NCI-H345 (cell line): ENCODE results near the gene DNASE1L2.
"Not testable (repeated sequence)": the region's sequence is repeated elsewhere in the genome, so short reads cannot be mapped to it uniquely, and the experiment has no call there.

Experiments
- DNase-seq: peaks from one replicate; lab custom pipeline; 2025; lab: John Stamatoyannopoulos, UW

Gene DNASE1L2

DNA sequence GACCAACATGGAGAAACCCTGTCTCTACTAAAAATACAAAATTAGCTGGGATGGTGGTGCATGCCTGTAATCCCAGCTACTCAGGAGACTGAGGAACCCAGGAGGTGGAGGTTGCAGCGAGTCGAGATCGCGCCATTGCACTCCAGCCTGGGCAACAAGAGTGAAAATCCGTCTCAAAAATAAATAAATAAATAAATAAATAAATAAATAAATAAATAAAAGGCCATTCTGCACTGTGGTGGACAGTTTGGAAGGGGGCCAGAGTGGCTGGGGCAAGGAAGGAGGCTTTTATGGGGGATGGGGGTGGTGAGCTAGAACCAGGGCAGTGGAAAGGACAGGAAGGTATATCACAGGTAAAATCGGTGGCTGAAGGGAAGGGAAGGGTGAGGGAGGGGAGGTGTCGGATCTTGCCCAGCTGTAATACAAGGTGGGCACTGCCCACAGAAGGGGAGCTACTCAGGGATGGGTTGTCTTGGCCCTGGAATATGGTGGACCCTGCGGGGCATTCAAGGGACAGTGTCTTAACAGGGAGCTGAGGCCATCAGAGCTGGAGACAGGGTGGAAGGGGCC, 33.0 kb upstream of the DNASE1L2 start:
- DNase-seq, result not testable (repeated sequence)

DNA sequence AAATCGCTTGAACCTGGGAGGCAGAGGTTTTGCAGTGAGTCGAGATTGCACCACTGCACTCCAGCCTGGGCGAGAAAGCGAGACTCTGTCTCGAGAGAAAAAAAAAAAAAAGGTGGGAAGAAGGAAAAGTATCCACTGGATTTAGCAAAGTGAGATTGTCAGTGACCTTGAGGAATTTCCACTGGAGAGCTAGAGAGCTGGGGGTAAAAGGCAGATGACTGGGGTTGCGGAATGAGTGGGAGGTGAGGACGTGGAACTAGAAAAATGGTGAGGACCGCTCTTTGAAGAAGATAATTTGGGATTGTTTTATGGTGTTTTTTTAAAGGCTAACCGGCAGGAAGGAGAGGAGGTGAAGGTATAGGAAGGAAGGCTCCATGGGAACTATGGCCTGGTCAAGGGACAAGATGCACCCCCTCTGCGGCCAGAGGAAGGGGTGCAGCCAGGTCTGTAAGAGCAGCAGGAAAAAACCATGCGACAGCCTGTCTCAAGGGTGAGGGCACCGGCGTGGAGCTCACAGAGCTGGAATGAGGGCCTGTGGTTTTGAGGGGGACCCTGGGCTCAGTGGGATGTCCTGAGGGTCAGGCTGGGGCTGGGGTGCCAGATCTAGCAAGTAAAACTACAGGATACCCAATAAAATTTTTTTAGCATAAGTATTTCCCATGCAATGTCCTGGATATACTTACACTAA, 31.7 kb upstream of the DNASE1L2 start:
- no peak for DNase-seq

DNA sequence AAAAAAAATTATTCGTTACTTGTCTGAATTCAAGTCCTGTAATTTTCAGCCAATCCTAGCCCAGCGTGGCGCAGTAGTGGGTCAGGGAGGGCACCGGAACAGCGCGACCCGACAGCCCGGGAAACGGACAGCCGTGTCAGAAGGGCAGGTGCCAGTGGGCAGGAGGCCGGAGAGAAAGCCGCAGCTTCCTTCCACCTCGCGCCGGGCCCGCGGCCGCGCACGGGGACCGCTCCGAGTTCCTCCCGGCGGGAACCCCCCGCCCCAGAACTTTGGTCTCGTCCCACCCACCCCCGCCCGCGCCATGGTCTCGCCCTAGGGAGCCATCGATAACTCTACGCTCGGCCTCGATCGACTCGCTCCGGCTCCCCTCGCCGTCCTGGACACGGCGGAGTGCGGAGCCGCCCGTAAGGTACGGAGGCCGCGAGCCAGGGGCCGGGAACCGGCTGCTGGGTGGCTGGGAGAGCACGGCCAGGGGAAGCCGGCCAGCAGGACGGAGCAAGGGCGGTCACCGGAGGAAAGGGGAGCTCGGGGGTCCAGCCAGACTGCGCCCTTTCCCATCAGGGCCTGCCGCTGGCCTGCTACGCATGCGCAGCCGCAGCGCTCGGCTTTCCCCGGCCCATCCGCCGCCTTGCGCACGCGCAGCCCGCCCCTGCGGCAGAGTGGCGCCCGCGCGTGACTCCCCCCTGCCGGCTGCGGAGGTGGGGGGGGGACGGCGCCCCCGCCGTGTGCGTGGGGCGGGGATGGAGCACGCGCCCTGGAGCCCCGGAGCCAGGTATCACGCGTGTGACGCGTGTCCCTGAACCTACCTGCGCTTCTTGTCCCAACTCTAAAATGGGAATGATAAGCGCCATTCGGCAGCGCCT, 30.9 kb upstream of the DNASE1L2 start, which contains the start of gene MLST8:
MLST8 (plus strand) TSS at position 351 of the 863 bp plus-strand sequence. CDS start 632 bp downstream, outside the sequence.
- peak; percentile 85 for DNase-seq

DNA sequence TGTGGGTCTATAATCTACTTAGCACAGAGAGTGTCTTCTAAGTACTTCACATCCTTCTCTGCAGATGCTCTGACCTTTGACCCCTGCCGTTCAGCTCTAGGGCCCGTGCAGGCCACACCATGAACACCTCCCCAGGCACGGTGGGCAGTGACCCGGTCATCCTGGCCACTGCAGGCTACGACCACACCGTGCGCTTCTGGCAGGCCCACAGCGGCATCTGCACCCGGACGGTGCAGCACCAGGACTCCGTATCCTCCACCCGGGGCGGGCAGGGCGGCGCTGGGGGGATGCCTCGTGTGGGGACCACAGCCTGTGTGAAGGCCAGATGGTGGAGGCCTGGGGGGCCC, 30.3 kb upstream of the DNASE1L2 start:
- no peak for DNase-seq

DNA sequence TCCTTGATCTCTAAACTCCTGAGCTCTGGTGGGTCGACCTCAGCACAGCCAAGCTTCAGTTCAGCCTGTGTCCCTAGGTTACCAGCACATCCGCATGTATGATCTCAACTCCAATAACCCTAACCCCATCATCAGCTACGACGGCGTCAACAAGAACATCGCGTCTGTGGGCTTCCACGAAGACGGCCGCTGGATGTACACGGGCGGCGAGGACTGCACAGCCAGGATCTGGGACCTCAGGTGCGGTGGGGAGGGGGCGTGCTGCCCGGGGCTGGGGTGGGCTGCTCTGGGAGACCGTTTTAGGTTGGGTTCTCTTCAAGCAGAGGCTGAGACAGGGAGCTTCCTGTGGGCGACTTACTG, 29.8 kb upstream of the DNASE1L2 start:
- no peak for DNase-seq

DNA sequence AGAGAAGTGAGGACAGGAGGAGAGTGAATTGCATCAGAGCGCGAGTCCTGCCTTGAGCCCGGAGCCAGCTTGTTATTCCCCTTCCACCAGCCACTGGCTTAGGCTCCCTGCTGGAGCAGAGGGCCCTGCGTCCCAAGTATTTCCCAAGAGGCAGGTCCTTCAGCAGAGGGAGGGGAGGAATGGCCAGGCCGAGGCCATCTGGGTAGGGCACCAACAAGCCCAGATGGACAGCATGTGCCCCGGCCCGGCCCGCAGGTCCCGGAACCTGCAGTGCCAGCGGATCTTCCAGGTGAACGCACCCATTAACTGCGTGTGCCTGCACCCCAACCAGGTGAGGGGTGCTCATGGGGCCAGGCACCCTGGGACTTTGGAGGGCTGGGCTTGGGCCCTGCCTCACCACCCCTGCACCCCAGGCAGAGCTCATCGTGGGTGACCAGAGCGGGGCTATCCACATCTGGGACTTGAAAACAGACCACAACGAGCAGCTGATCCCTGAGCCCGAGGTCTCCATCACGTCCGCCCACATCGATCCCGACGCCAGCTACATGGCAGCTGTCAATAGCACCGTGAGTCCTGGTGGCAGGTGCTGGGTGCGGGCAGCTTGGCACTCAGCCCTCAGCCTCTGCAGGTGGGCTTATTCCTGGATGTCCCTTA, 29.3 kb upstream of the DNASE1L2 start:
- peak; percentile 46 for DNase-seq

DNA sequence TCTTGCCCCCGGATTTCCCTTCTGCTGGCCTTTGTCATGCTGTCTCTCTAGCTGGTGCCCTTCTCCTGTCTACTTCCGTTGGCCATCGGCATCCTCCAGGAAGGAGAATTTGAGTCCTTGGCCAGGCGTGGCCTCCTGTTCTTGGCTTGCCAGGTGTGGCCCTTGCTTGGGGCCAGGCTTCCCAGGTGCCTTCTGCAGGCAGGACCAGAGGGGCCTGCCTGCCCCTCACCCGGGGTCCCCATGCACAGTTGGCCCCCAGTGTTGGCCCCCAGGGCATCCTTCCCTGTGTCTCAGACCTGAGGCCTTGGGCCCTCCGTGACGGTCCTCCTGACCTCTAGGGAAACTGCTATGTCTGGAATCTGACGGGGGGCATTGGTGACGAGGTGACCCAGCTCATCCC, 28.4 kb upstream of the DNASE1L2 start:
- no peak for DNase-seq

DNA sequence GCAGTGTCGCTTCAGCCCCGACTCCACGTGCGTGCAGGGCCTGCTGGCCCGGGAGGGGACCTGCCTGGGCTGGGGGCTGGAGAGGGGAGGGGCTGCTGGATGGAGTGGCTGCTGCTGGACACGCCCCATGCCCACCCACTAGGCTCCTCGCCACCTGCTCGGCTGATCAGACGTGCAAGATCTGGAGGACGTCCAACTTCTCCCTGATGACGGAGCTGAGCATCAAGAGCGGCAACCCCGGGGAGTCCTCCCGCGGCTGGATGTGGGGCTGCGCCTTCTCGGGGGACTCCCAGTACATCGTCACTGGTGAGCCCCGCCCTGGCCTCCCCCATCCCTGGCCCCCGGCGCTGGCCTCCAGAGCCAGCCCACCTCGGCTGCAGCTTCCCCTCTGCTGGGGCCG, 27.9 kb upstream of the DNASE1L2 start:
- peak; percentile 89 for DNase-seq

DNA sequence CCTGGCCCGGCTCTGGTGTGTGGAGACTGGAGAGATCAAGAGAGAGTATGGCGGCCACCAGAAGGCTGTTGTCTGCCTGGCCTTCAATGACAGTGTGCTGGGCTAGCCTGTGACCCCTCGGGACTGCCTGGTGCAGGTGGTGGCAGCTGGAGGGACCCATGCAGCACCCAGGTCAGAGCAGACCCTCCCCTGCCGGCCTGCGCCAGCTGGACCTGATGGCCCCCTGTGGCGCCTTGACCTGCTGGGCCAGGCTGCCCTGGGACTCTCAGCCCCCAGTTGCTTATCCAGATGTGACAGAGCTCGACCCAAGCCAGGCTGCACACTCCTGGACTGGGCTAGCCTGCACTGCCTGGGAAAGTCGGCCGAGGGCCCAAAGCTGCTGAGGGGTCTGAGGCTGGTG, 27.5 kb upstream of the DNASE1L2 start:
- no peak for DNase-seq

DNA sequence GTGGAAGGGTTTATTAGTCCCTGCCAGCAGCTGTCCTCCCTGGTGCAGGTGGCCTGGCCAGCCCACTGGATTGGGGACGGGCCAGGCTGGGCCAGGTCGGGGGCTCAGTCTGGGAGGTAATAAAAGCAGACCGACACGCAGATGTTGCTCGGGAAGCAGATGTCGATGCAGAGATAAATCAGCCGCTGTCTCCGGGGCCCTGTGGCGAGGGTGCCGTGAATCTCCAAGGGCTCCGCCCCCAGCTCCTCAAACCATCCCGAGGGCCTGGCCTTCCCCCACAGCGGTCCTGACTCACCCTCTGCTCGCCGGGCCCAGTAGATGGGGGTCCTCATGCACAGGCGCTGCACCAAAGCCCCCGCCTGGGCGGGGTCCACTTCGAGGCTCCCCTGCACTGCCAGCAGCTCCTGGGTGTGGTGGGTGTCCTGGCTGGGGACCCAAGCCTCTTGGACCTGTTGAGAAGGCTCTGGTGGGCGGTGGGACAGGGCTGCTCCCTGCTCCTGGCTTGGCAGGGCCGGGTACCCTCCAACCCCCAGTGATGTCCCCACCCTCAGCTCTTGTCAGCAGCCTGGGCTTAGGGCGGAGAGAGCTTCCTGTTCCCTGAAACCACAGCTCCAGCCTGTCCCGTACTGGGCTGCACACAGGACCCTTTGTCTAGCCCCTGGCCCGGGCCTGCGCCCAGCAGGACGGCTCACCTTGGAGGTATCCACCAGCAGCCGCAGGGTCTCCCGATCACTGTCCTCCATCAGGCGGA, 26.8 kb upstream of the DNASE1L2 start:
- DNase-seq, result no peak

DNA sequence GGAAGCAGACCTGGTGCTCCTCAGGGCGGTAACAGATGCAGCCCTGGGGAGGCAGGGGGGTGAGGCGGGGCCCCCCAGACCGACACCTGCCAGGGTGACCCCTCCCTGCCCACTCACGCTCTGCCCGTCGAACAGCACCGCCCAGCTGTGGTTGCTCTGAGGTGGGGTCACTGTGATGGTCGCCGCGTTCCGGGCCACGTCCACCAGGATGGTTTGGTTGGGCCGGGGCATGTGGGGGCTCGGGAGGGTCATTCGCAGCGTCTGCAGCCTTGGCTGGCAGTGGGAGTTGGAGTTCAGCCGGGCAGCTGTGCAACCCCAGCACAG, 26.3 kb upstream of the DNASE1L2 start:
- no peak for DNase-seq

DNA sequence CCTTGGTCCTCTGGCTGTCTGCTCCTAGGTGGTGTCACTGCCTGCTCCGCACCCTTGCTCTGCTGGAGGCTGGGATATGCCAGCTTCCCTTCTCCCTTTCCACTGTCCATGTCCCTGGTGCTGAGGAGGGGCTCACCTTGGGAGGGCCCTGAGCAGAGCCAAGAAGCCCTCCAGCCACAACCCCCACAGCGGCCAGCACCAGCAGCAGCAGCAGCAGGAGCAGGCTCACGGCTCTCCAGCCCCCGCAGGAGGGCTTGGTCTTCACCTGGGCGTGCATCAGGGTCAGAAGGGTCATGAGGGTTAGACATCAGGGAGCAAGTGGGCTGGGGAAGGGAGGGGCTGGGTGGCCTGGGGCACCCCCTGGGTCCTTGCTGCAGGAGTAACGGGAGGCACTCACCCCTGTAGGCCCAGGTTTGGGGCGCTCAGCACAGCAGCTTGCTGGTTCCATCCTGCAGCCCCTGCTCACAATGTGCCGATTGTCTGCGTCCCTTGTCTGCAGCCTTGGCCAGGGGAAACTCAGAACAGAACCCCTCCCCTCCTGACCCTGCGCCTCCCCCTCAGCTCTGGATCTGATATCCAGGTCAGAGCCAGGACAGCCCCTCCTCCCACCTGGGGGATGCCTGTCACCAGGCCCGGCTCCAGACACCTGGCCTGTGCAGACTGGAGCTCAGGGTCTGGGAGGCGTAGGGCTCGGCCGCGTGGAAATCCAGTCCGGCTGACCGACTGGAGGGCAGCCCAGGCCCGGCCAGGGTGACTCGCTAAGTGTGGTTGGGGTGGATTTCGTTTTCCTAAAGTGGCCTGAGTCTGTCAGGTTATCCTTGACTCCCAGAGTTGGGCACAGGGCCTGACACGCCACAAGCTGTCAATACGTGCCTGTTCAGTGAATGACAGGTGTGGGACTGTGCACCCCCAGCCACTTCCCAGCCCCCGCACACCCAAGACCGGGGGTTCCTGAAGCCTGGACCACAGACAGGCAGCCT, 25.6 kb upstream of the DNASE1L2 start, which contains the start of gene BRICD5:
BRICD5 (minus strand) TSS at position 478 of the 980 bp plus-strand sequence; CDS start at position 448, 30 bp downstream.
- no peak for DNase-seq

DNA sequence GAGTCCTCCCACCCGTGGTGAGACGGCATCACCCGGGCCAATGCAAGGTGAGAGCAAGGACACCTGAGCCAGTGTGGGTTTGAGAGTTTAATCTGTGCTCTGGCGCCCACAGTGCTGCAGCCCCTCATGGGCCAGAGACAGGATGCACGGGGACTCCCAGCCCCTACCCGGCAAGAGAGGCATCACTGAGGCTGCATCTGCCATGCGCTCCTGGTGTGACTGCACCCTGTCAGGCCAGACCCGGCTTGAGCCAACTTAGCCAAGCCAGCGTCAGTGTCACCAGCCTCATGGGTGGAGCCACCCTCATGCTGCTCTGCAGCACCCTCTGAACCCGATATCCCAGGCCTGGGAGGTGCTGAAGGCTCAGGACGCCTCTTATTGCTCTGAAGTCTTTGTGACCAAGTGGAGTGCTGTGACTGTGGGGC, 24.3 kb upstream of the DNASE1L2 start:
- DNase-seq, result no peak

DNA sequence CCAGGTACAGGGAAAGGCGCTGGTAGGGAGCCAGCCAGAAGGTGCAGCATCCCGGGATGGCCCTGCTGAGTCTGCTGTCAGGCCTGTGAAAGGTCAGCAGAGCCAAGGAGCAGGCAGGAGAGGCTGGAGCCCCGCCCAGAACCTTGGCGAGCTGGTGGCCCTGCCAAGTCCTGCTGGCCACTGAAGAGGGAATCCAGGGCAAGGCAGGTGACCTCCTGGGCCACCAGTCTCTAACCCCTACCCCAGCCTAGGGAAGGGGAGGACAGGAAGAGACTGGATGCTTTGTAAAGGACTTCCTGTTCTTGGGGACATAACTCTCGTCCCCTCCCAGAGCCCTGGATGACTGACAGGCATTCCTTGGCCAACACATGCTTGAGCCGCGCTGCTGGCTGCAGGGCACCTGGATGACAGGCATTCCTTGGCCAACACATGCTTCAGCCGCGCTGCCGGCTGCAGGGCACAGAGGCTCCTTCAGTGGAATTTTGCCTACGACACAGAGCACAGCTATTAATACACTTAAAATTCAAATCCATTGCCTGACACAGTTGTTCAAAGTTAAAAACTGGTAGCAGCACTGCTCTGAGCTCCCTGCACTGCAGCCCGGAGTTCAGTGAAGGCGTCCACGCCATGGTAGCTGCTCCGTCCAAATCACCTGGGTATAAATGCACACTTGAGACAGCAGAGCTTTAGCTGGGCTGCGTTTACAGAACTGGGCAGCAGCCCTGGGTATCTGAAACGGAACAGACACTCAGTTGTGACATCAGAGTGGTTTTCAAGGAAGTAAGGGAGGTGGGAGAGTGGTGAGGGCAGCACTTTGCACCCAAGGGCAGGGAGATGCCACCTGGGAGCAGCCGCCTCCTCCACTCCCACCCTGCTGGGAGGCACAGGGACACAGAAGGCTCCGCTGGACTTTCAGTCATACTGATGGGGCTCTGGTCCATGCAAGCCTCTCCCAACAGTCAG, 23.6 kb upstream of the DNASE1L2 start:
- no peak for DNase-seq

DNA sequence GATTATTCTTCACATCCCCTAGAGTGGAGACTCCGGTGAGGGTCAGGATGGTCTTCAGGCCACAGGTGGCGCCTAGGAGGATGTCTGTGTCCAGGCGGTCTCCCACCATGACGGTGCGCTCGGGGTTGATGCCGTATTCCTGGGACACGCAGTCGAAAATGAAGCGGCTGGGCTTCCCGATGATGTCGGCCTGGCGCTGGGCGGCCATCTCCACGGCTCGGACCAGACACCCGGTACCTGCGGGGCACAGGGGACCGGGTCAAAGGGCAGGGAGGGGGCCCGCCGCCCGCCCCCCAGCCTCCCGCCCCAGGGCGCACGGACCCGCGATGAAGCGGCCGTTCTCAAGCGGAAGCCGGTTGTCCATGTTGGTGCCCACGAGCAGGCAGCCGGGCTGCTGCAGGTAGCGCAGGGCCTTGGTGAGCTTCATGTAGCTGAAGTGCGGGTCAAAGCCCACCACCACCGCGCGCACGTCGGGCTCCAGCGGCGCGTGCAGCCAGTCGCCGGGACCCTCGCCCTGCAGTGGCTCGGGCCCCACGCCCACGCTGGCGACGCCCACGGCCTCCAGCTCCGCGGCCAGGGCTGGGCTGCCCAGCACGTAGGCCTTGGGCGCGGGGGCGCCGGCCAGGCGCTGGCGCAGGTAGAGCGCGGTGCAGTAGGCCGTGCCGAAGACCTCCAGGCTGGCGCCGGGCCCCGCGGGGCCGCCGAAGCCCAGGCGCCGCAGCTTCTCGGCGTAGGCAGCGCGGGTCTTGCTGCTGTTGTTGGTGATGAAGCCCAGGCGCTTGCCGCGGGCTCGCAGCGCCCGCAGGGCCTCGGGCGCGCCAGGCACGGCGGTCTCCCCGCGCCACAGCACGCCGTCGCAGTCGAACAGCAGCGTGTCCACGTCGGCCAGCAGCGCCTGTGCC, 22.2 kb upstream of the DNASE1L2 start:
- no peak for DNase-seq

DNA sequence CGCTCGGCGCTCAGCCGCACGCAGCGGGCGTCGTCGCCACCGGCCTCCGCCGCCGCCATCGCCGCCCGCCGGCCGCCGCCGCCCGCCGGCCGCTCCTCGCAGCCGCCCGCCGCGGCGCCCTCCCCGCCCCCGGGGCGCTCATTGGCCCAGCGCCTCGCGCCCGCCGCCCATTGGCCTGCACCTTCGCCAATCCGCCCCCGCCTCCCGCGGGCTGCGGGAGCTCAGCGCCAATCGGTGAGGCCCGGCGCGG, 21.6 kb upstream of the DNASE1L2 start, which contains the start of gene PGP:
PGP (minus strand) TSS at position 122 of the 250 bp plus-strand sequence; CDS start at position 59, 63 bp downstream.
- no peak for DNase-seq

DNA sequence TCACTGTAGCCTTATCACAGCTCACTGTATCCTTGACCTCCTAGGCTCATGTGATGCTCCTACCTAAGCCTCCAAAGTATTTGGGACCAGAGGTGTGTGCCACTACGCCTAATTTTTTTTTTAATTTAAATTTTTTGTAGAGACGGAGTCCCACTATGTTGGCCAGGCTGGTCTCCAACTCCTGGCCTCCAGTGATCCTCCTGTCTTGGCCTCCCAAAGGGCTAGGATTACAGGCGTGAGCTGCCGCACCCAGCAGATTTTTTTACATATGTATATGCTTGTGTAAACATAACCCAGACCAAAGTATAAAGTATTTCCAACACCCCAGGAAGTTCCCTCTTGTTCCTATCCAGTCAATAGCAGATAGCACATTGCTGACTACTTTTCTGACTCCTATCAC, 19.9 kb upstream of the DNASE1L2 start:
- DNase-seq, result no peak

DNA sequence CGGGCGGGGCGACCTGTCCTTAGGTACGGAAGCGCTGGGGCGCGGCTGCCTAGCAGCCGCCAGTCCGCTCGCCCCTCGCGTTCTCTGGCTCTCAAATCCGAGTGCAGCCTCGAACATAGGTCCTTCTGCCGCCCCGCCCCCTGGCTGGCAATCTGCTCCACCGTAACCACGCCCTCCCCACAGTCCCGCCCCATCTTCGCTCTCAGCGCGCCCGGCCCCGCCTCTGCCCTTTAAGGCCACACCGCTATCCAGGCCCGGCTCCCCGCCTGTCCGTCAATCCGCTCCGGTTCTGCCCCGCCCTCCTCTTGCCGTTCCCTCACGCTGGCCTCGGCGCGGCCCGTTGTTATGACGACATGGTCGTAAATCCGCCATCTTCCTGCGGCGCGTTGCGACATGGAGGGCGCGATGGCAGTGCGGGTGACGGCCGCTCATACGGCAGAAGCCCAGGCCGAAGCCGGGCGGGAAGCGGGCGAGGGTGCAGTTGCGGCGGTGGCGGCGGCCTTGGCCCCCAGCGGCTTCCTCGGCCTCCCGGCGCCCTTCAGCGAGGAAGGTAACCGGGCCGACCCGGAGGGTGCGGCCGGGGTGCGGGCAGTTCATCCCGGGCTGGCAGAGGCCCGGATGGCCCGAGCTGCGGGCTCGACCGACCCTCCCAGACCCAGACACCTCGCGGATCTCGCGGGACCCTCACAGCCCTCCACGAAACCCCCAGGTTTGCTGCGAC, 12.9 kb upstream of the DNASE1L2 start, which contains the start of gene E4F1:
E4F1 (plus strand) TSS at position 371 of the 721 bp plus-strand sequence; CDS start at position 394, 23 bp downstream.
- peak; percentile 99 for DNase-seq
